Thyroid gland (tissue), 4 donors: ENCODE measurements around the gene TOMT.

Experiments
- POLR2A ChIP-seq, 2 donors: fragments of 450-650 bp; IDR thresholded peaks; one replicate each; pipeline ENCODE4 v1.6.1; 2017; ENCODE audit warnings: antibody characterized with exemption in 2 of 2, mild to moderate bottlenecking in 2 of 2, moderate library complexity in 1 of 2
- TF ChIP-seq, protein P1 (sequence below), 6 experiments: fragments of 200-600 bp in 3 of 6; fragments of 450-650 bp in 3 of 6; sonication (generic) in 3 of 6; IDR thresholded peaks; one replicate each; pipeline ENCODE4 v1.5.1; 2016 to 2019; ENCODE audit warnings: antibody characterized with exemption in 6 of 6, mild to moderate bottlenecking in 2 of 6, inconsistent platforms in 1 of 6, moderate library complexity in 1 of 6

DNA sequence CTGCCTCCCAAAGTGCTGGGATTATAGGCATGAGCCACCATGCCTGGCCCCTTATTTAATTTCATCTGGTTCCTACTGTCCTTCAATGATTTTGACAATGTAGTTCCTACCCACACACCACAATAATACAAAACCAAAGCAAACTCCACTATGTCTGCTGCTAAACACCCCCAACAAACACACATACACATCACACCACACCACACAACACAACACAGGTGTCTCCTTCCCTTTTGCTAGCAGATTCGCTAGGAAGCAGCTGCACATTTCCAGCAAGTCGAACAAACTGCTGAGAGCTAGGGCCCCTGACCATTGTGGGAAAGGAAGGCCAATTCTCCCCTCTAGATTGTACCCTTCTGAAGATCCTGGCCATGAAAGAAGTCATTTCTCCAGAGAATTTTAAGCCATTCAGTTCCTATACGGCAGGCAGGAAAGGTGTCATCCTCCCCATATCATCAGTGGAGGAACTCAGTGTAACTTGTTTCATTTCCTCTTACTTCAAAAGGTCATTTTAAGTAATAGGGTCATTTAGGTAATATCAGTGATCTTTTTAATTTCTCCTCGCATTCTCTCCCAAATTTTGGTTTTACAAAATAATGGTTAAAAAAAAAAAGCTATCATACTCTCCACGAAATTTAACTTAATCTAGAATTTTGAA is 43.9 kb upstream of the TOMT start:
- TF ChIP-seq, protein P1, sequence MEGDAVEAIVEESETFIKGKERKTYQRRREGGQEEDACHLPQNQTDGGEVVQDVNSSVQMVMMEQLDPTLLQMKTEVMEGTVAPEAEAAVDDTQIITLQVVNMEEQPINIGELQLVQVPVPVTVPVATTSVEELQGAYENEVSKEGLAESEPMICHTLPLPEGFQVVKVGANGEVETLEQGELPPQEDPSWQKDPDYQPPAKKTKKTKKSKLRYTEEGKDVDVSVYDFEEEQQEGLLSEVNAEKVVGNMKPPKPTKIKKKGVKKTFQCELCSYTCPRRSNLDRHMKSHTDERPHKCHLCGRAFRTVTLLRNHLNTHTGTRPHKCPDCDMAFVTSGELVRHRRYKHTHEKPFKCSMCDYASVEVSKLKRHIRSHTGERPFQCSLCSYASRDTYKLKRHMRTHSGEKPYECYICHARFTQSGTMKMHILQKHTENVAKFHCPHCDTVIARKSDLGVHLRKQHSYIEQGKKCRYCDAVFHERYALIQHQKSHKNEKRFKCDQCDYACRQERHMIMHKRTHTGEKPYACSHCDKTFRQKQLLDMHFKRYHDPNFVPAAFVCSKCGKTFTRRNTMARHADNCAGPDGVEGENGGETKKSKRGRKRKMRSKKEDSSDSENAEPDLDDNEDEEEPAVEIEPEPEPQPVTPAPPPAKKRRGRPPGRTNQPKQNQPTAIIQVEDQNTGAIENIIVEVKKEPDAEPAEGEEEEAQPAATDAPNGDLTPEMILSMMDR (IDR thresholded peaks at IDR 0.05) = no peak
- no peak for TF ChIP-seq POLR2A (IDR thresholded peaks at IDR 0.05)
